ENCODE data around the gene EFCAB7.

DNA sequence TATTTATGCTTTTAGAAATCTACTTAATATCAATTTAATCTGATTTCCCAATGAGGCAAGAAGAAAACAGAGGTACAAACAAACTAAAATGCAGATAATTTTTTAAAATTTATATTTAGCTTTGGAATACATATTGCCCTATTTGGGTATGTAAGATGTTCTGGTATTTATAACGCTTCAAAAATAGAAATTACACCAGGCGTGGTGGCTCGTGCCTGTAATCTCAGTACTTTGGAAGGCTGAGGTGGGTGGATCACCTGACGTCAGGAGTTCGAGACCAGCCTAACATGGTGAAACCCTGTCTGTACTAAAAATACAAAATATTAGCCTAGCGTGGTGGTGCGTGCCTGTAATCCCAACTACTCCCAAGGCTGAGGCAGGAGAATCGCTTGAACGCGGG, 13.6 kb upstream of the EFCAB7 start:
- TF ChIP-seq, protein P1, sequence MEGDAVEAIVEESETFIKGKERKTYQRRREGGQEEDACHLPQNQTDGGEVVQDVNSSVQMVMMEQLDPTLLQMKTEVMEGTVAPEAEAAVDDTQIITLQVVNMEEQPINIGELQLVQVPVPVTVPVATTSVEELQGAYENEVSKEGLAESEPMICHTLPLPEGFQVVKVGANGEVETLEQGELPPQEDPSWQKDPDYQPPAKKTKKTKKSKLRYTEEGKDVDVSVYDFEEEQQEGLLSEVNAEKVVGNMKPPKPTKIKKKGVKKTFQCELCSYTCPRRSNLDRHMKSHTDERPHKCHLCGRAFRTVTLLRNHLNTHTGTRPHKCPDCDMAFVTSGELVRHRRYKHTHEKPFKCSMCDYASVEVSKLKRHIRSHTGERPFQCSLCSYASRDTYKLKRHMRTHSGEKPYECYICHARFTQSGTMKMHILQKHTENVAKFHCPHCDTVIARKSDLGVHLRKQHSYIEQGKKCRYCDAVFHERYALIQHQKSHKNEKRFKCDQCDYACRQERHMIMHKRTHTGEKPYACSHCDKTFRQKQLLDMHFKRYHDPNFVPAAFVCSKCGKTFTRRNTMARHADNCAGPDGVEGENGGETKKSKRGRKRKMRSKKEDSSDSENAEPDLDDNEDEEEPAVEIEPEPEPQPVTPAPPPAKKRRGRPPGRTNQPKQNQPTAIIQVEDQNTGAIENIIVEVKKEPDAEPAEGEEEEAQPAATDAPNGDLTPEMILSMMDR (optimal IDR thresholded peaks at IDR 0.05 in 1 of 3, IDR thresholded peaks at IDR 0.05 in 1 of 3, conservative IDR thresholded peaks at IDR 0.05 in 1 of 3; ENCODE audit: extremely low read depth in 1 of 3, insufficient read depth in 2 of 3, low read length in 3 of 3): no peak
- TF ChIP-seq EZH2 (IDR thresholded peaks at IDR 0.05; ENCODE audit: low read length): no peak
